Panc1 (cell line): Measurements from ENCODE around the gene SPAG6. TPM values are rescaled to one million over a fixed set of nuclear protein-coding genes. Genes with fewer than 3 reads are reported as not detected.

ENCODE experiments used
- ATAC-seq: fragments of 200-7000 bp; cut with Tn5 transposase; 2 replicates; pipeline ENCODE4 v1.9.1; 2020; ENCODE audit warnings: mild to moderate bottlenecking, moderate library complexity
- BruUV-seq: library from RNA; stranded (reverse); fragments of 400-500 nt; replicated peaks from 2 replicates; lab custom pipeline; 2021; lab: Mats Ljungman, UMichigan
- CTCF ChIA-PET: fragments of 300-600 bp; sonication (Branson Sonifier 250); formaldehyde crosslinking; loops from one replicate; lab custom pipeline; 2022; ENCODE audit warnings: antibody characterized with exemption; lab: Charles Lee
- POLR2A ChIA-PET: fragments of 300-600 bp; sonication (Branson Sonifier 250); formaldehyde crosslinking; loops from one replicate; lab custom pipeline; 2022; ENCODE audit warnings: antibody characterized with exemption; lab: Charles Lee
- DNase-seq: peaks from one replicate; pipeline ENCODE4 v3.0.0-alpha.2; 2010; ENCODE audit warnings: low read depth, low spot score
- H3K27ac ChIP-seq: 2 replicates; pipeline ENCODE4 v1.5.1; 2011; ENCODE audit warnings: mild to moderate bottlenecking, low read length, inconsistent platforms
- H3K27me3 ChIP-seq: fragments of 200-500 bp; sonication (Bioruptor generic); 2 replicates; pipeline ENCODE4 v1.6.0; 2014; ENCODE audit warnings: low read length, inconsistent platforms; ENCODE audit not compliant: control insufficient read depth, insufficient read depth
- H3K36me3 ChIP-seq: fragments of 200-500 bp; sonication (Bioruptor generic); 2 replicates; pipeline ENCODE4 v1.5.1; 2014; ENCODE audit warnings: inconsistent platforms, mild to moderate bottlenecking, low read length, moderate library complexity; ENCODE audit not compliant: control insufficient read depth, insufficient read depth
- H3K4me1 ChIP-seq: 2 replicates; pipeline ENCODE4 v1.5.1; 2011; ENCODE audit warnings: inconsistent platforms, mild to moderate bottlenecking, low read length, moderate library complexity; ENCODE audit not compliant: control insufficient read depth, insufficient read depth
- H3K4me3 ChIP-seq, 2 experiments: 2 replicates each; pipeline ENCODE4 v1.5.1; 2011 to 2012; ENCODE audit warnings: low read depth in 2 of 2, low read length in 2 of 2, mild to moderate bottlenecking in 2 of 2, inconsistent platforms in 1 of 2, moderate library complexity in 1 of 2
- H3K9me3 ChIP-seq: fragments of 200-500 bp; sonication (Bioruptor generic); 2 replicates; pipeline ENCODE4 v1.5.1; 2014; ENCODE audit warnings: low read depth, mild to moderate bottlenecking, inconsistent platforms, low read length, moderate library complexity; ENCODE audit not compliant: control insufficient read depth, insufficient read depth
- CTCF ChIP-seq: fragments of 450-650 bp; IDR thresholded peaks from 2 replicates; pipeline ENCODE4 v1.5.1; 2017; ENCODE audit warnings: mild to moderate bottlenecking
- POLR2AphosphoS5 ChIP-seq: IDR thresholded peaks from 2 replicates; pipeline ENCODE4 v1.6.1; 2012; ENCODE audit warnings: mild to moderate bottlenecking, low read depth, low read length, moderate library complexity
- REST ChIP-seq, 2 experiments: IDR thresholded peaks; 2 replicates each; pipeline ENCODE4 v1.6.1; 2011 to 2012; ENCODE audit warnings: low read depth in 2 of 2, control low read depth in 1 of 2, low read length in 1 of 2, mild to moderate bottlenecking in 1 of 2, moderate library complexity in 1 of 2; ENCODE audit not compliant: insufficient read depth in 1 of 2
- SIN3A ChIP-seq: IDR thresholded peaks from 2 replicates; pipeline ENCODE4 v1.6.1; 2012; ENCODE audit warnings: low read depth, mild to moderate bottlenecking, low read length, moderate library complexity, borderline replicate concordance; ENCODE audit not compliant: insufficient read depth
- TCF7L2 ChIP-seq: IDR thresholded peaks from 2 replicates; pipeline ENCODE4 v1.6.1; 2011; ENCODE audit warnings: mild to moderate bottlenecking, low read depth, low read length, inconsistent platforms
- in situ Hi-C: cut with HindIII; loops from 2 replicates; pipeline ENCODE4 v1.10.0; 2016; ENCODE audit warnings: low sequenced_read_pairs, low pct_unique_long_range_greater_than_20kb
- intact Hi-C: fragments of 100-400 bp; cut with micrococcal nuclease; formaldehyde crosslinking; loops from one replicate; pipeline ENCODE4 v1.10.0; 2022; ENCODE audit not compliant: unreplicated experiment
- total RNA-seq: library from RNA; stranded (reverse); gene quantifications from one replicate; pipeline ENCODE4 v1.2.1, GENCODE V29; 2021; ENCODE audit not compliant: unreplicated experiment

SPAG6 gene
- total RNA-seq, 1 experiment from 2014 or later, result not detected

- TF ChIP-seq CTCF, result no peak
- intact Hi-C loops, result no loop called here
- no peaks in the 10 kb centered on the region for H3K27me3 ChIP-seq
Measured at GRCh38 chr10:22329150-22329549, 16.1 kb upstream of the SPAG6 start.

GRCh38 chr10:22332116-22332692 is 13.1 kb upstream of the SPAG6 start:
- BruUV-seq, result no TSS peak
- ChIA-PET CTCF (no interaction called here), POLR2A (no interaction called here)
- DNase-seq, result no peak
- TF ChIP-seq REST (IDR thresholded peaks at IDR 0.05; ENCODE audit: insufficient read depth in 1 of 2, low read depth in 2 of 2, low read length in 1 of 2) (no peak), CTCF (no peak), SIN3A (no peak), TCF7L2 (no peak), POLR2AphosphoS5 (no peak)
- Histone ChIP-seq H3K27ac (no peak overlapping the region), H3K27me3 (peaks cover 4% of the 10 kb centered on the region), H3K4me1 (no peaks in the 10 kb centered on the region; the same call in 1 of the 2 replicates), H3K9me3 (no peaks in the 10 kb centered on the region), H3K36me3 (peaks cover 21% of the 10 kb centered on the region), H3K4me3 (no peak overlapping the region)
- no peak for ATAC-seq
- in situ Hi-C loops (no loop called here), intact Hi-C loops (no loop called here)

More at GRCh38 chr10:22329150-22329549, 16.1 kb upstream of the SPAG6 start:
- ChIA-PET CTCF (no interaction called here), POLR2A (no interaction called here)
- H3K36me3 ChIP-seq, result peaks cover 21% of the 10 kb centered on the region
- no TSS peak for BruUV-seq
- no peak for DNase-seq
- H3K9me3 ChIP-seq, result no peaks in the 10 kb centered on the region
- ATAC-seq, result no peak
- H3K4me3 ChIP-seq, result no peak overlapping the region
- in situ Hi-C loops, result no loop called here
- H3K4me1 ChIP-seq, result peaks cover 5% of the 10 kb centered on the region
- no peak overlapping the region for H3K27ac ChIP-seq
